ENCODE results near the gene MDFI. TPM values are rescaled to one million over a fixed set of nuclear protein-coding genes. Genes with fewer than 3 reads are reported as not detected.

The MDFI gene
- polyA plus RNA-seq, 2 of the 4 experiments (the other 2 are of a cell fraction) = 0.06 to 0.30 TPM

DNA sequence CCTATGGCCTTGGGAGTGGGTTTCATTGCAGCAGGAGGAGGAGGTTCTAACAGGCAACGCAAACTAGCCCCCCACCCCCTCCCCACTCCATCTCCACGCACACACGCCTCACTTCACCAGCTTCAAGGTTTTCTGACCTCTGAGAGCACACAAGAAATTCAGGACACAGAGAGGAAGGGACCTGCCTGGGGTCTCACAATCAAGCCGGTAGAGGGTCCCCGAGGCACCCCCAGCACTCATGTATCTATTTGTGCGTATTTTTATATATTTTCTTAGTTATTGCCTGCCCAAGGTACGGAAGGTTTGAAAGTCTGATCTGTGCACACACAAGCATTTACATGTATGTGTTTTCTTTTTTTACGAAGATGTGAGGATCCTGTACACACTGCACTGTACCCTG lies 16.9 kb downstream of the MDFI start:
- H3K9me3 ChIP-seq = no peaks in the 10 kb centered on the region
- CTCF ChIA-PET = no interaction called here

DNA sequence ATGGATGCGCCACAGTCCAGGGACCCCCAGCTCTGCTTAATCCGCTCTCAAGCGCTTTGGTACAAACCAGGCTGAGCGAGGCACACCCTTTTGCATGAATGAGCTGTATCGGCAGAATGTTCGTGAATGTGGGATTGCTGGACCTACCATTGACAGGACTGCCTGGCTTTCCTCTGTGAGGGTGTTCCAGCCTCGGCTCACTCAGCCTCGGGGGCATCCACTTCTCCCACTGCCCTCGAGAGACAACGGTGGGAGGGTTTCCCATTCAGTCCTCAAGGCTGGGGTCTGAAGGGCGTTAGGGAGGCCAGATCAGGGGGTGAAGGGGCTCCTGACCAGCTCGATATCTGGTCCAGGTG lies 17.4 kb downstream of the MDFI start:
- Histone ChIP-seq H3K27ac (no peak overlapping the region), H3K4me2 (no peak overlapping the region), H3K9me3 (no peaks in the 10 kb centered on the region), H3K4me3 (no peak overlapping the region), H3K4me1 (no peaks in the 10 kb centered on the region)
- TF ChIP-seq, protein P1, sequence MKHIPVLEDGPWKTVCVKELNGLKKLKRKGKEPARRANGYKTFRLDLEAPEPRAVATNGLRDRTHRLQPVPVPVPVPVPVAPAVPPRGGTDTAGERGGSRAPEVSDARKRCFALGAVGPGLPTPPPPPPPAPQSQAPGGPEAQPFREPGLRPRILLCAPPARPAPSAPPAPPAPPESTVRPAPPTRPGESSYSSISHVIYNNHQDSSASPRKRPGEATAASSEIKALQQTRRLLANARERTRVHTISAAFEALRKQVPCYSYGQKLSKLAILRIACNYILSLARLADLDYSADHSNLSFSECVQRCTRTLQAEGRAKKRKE (CRISPR knock-in tag; IDR thresholded peaks at IDR 0.05; ENCODE audit: low read depth) = no peak
- 84% methylated on average over 5 of the region's 12 CpGs for WGBS (ENCODE audit: missing lambda C conversion rate)
- no peak for FAIRE-seq
- DNase-seq (ENCODE audit: low read depth in 1 of 2, low spot score in 1 of 2) = no peak
- ChIA-PET POLR2A (no interaction called here), CTCF (no interaction called here)
- ATAC-seq = no peak

More for the DNA sequence above, 16.9 kb downstream of the MDFI start:
- TF ChIP-seq JUN (IDR thresholded peaks at IDR 0.05) (no peak), KDM1A (IDR thresholded peaks at IDR 0.05; ENCODE audit: low read depth) (no peak), HDAC2 (IDR thresholded peaks at IDR 0.05) (no peak), PHF8 (IDR thresholded peaks at IDR 0.05; ENCODE audit: borderline replicate concordance, low read depth) (no peak), JUNB (IDR thresholded peaks at IDR 0.05) (no peak), MAFK (IDR thresholded peaks at IDR 0.05; ENCODE audit: partially characterized antibody) (no peak), CEBPB (IDR thresholded peaks at IDR 0.05) (no peak)
- TF ChIP-seq, protein P2, sequence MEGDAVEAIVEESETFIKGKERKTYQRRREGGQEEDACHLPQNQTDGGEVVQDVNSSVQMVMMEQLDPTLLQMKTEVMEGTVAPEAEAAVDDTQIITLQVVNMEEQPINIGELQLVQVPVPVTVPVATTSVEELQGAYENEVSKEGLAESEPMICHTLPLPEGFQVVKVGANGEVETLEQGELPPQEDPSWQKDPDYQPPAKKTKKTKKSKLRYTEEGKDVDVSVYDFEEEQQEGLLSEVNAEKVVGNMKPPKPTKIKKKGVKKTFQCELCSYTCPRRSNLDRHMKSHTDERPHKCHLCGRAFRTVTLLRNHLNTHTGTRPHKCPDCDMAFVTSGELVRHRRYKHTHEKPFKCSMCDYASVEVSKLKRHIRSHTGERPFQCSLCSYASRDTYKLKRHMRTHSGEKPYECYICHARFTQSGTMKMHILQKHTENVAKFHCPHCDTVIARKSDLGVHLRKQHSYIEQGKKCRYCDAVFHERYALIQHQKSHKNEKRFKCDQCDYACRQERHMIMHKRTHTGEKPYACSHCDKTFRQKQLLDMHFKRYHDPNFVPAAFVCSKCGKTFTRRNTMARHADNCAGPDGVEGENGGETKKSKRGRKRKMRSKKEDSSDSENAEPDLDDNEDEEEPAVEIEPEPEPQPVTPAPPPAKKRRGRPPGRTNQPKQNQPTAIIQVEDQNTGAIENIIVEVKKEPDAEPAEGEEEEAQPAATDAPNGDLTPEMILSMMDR (IDR thresholded peaks at IDR 0.05) = no peak
- TF ChIP-seq, protein P3, sequence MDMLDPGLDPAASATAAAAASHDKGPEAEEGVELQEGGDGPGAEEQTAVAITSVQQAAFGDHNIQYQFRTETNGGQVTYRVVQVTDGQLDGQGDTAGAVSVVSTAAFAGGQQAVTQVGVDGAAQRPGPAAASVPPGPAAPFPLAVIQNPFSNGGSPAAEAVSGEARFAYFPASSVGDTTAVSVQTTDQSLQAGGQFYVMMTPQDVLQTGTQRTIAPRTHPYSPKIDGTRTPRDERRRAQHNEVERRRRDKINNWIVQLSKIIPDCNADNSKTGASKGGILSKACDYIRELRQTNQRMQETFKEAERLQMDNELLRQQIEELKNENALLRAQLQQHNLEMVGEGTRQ (IDR thresholded peaks at IDR 0.05) = no peak
- TF ChIP-seq, protein P4, sequence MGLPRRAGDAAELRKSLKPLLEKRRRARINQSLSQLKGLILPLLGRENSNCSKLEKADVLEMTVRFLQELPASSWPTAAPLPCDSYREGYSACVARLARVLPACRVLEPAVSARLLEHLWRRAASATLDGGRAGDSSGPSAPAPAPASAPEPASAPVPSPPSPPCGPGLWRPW (IDR thresholded peaks at IDR 0.05) = no peak
- TF ChIP-seq, protein P5, sequence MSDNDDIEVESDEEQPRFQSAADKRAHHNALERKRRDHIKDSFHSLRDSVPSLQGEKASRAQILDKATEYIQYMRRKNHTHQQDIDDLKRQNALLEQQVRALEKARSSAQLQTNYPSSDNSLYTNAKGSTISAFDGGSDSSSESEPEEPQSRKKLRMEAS (IDR thresholded peaks at IDR 0.05) = no peak
- TF ChIP-seq, protein P1 (CRISPR knock-in tag; IDR thresholded peaks at IDR 0.05; ENCODE audit: low read depth) = no peak
- 81% methylated on average over 8 of the region's 8 CpGs for WGBS (ENCODE audit: missing lambda C conversion rate)
- POLR2A ChIA-PET = no interaction called here
- ATAC-seq (no peak), FAIRE-seq (no peak), DNase-seq (ENCODE audit: low read depth in 1 of 2, low spot score in 1 of 2) (no peak)
- H3K4me3 ChIP-seq = no peak overlapping the region
- no peak overlapping the region for H3K4me2 ChIP-seq
- no peaks in the 10 kb centered on the region for H3K4me1 ChIP-seq
- H3K27ac ChIP-seq = no peak overlapping the region

DNA sequence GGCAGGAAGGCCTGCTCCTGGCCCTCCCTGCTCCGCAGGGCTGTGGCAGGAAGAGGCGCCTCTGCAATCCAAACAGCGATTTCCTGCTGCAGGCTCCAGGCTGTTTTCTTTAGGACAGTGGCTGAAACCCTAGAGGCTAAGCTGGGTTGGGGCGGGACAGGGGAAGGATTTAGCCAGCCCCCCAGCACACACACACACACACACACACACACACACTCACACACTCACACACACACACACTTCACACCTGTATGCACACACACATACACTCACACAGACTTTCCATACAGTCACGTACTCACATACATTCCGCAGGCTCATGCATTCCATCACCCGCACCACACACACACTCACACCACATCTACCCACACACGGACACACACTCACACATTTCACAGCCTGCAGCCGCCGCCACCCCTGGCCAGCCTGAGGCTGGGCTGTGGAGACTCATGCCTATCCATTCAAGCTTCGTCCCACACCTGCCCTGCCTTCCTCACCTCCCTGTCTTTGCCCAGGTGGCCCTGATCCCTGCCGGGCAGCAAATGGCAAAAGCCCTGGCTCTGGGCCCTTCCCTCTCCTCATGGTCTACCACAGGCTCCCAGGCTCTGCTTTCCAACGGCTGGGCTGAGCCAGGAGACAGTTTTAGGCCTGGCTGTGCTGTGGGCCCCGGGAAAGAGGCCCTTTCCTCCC lies 17.9 kb downstream of the MDFI start:
- TF ChIP-seq POLR2A (IDR thresholded peaks at IDR 0.05; ENCODE audit: low read length) (no peak), MYC (IDR thresholded peaks at IDR 0.05; ENCODE audit: borderline replicate concordance, low read length) (no peak), TP53 (CRISPR knock-in tag; IDR thresholded peaks at IDR 0.05) (no peak), KDM1A (IDR thresholded peaks at IDR 0.05; ENCODE audit: low read depth) (no peak), NPAS2 (CRISPR knock-in tag; IDR thresholded peaks at IDR 0.05; ENCODE audit: borderline replicate concordance) (no peak), HOXB5 (CRISPR knock-in tag; IDR thresholded peaks at IDR 0.05) (no peak), ZFP36 (IDR thresholded peaks at IDR 0.05; ENCODE audit: borderline replicate concordance, partially characterized antibody) (no peak), EP300 (IDR thresholded peaks at IDR 0.05) (no peak), HOXA7 (CRISPR knock-in tag; IDR thresholded peaks at IDR 0.05) (no peak), CHD4 (IDR thresholded peaks at IDR 0.05; ENCODE audit: borderline replicate concordance) (no peak), SREBF2 (IDR thresholded peaks at IDR 0.05) (no peak), CHD2 (IDR thresholded peaks at IDR 0.05; ENCODE audit: low read length, partially characterized antibody) (no peak), HOXB13 (CRISPR knock-in tag; IDR thresholded peaks at IDR 0.05; ENCODE audit: low read depth) (no peak), RAD21 (conservative IDR thresholded peaks at IDR 0.05 in 1 of 2, IDR thresholded peaks at IDR 0.05 in 1 of 2) (no peak), CEBPB (IDR thresholded peaks at IDR 0.05) (no peak), CBX8 (IDR thresholded peaks at IDR 0.05) (no peak), PHF8 (IDR thresholded peaks at IDR 0.05; ENCODE audit: borderline replicate concordance, low read depth) (no peak), EHMT2 (IDR thresholded peaks at IDR 0.05; ENCODE audit: low read depth) (no peak)
- TF ChIP-seq, protein P5 (IDR thresholded peaks at IDR 0.05) = no peak
- TF ChIP-seq, protein P1 (CRISPR knock-in tag; IDR thresholded peaks at IDR 0.05; ENCODE audit: low read depth) = no peak
- POLR2A ChIA-PET = no interaction called here
- peak in 1 of 2 experiments; percentile 15; a peak in 2 of 6 replicates for ATAC-seq
- H3K9me3 ChIP-seq = no peaks in the 10 kb centered on the region
- WGBS (ENCODE audit: missing lambda C conversion rate) = 74% methylated on average over 10 of the region's 14 CpGs
- FAIRE-seq = no peak
- H3K4me2 ChIP-seq = no peak overlapping the region
- CTCF ChIA-PET = interaction anchor here (0.7 kb wide), 1 partner anchor 289 kb away, joined by 5 read pairs; no protein-coding TSS in a partner anchor
- H3K4me3 ChIP-seq = no peak overlapping the region
- no peak for DNase-seq (ENCODE audit: low read depth in 1 of 2, low spot score in 1 of 2)
- no peaks in the 10 kb centered on the region for H3K4me1 ChIP-seq
- H3K27ac ChIP-seq = no peak overlapping the region
